Panc1 (cell line): ENCODE results near the gene ESF1.
"Not testable (repeated sequence)": the region's sequence is repeated elsewhere in the genome, so short reads cannot be mapped to it uniquely, and the experiment has no call there.

Source experiments
- CTCF ChIP-seq: fragments of 450-650 bp; IDR thresholded peaks from 2 replicates; pipeline ENCODE4 v1.5.1; 2017; ENCODE audit warnings: mild to moderate bottlenecking
- POLR2AphosphoS5 ChIP-seq: IDR thresholded peaks from 2 replicates; pipeline ENCODE4 v1.6.1; 2012; ENCODE audit warnings: mild to moderate bottlenecking, low read depth, low read length, moderate library complexity
- REST ChIP-seq, 2 experiments: IDR thresholded peaks; 2 replicates each; pipeline ENCODE4 v1.6.1; 2011 to 2012; ENCODE audit warnings: low read depth in 2 of 2, control low read depth in 1 of 2, low read length in 1 of 2, mild to moderate bottlenecking in 1 of 2, moderate library complexity in 1 of 2; ENCODE audit not compliant: insufficient read depth in 1 of 2
- SIN3A ChIP-seq: IDR thresholded peaks from 2 replicates; pipeline ENCODE4 v1.6.1; 2012; ENCODE audit warnings: low read depth, mild to moderate bottlenecking, low read length, moderate library complexity, borderline replicate concordance; ENCODE audit not compliant: insufficient read depth

- not testable (repeated sequence) for TF ChIP-seq CTCF; POLR2AphosphoS5; REST (IDR thresholded peaks at IDR 0.05; ENCODE audit: insufficient read depth in 1 of 2, low read depth in 2 of 2, low read length in 1 of 2); SIN3A
These were observed 24.2 kb downstream of the ESF1 start for GRCh38 chr20:13760451-13760946.
